OCI-M2 (cell line): ENCODE data around the gene GK2.

Source experiments
- DNase-seq: peaks from one replicate; lab custom pipeline; 2025; ENCODE audit not compliant: unreplicated experiment; lab: John Stamatoyannopoulos, UW

The GK2 gene

DNA sequence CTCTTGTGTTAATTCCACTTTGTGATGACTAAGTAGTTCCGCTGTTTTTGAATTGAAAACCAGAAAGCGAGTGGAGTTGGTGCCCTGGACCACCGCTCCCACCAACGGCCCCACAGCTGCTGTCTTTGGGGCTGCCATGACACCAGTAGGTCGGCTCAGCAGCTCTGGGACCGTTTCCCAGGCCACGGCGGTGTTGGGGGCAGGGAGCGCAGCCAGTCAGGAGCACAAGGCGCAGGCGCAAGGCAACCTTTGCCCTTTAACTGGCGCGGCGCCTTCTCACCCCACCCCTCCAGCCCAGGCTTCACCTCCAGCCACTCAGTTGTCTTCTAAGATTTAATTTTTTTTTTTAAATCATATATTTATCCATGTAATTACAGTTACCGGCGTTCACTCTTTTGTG, at the start of gene GK2:
Gene GK2, minus strand, starts transcription at position 166 of the 400 bp plus-strand sequence. Its CDS starts 28 bp downstream, at position 138.
- DNase-seq: no peak

DNA sequence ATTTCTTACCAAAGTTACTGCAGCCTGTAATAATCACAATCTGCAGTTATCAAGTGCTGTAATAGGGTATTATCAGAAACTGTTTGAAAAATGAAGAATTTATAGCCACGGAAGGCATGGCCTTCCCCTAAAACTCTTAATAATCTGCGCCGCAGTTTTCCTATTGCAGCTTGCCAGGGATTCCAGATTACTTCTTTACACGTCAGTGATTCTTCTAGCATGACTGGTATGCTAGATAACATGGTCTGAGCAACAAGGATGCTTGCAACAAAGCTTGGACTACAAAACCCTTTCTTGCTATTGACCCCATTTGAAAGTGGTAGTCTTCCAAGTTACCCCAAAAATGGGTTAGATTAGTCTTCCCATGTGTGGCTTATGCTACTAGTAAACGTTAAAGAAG, 47.2 kb upstream of the GK2 start:
- DNase-seq: no peak

DNA sequence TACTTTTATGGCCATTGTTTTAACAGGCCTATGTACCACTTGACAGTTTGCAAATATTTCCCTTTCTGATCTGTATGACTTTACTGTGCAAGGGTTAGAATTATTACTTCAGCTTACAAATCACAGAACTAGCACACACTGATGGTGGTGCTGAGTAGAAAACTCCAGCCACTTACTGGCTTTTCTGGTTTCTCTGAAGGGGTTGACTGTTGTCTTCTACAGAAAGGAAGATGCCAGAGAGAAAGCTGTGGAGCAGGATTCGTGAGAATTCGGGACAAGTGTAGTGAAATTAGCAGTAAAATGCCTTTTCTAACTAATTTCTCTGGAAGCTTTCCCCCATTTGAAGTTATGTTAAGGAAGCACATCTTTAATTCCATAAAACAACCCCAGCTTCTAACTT, 46.6 kb upstream of the GK2 start:
- DNase-seq: no peak

DNA sequence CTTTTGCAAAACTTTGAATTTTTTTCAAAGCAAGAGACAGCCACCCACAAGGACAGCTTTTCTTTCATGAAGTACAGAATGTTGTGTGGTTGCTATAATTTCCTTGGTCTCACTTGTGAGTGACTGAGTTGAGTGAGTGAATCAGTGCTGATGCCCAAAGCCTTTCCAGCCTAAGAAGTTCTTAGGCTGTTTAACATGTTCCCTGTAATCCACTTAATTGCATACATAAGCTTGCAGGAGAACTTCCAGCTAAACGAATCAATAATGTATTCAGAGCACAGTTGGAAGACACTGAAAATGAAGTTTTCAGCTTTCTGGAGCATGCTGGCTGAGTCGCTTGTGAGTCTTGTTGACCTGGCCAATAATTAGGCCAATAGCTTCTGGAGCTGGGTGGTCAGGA, 42.0 kb upstream of the GK2 start:
- DNase-seq: no peak

DNA sequence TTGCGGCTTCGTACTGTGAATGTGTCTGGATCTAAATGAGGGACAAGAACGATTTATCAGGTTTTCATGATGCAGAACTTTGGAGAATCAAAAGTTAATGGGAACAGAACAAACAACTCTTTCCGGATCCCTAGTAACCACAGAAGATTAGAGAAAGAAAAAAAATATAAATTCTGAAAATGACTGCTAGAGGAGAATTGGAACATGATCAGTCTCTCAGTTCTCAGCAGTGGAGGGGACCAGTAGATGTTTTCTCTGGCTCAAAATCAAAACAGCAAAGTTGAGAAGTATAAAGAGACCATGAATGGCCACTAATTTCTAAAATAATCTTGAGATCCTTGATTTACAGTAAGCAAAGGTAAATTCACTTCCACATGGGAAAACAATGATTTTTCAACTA, 38.1 kb upstream of the GK2 start:
- no peak for DNase-seq

DNA sequence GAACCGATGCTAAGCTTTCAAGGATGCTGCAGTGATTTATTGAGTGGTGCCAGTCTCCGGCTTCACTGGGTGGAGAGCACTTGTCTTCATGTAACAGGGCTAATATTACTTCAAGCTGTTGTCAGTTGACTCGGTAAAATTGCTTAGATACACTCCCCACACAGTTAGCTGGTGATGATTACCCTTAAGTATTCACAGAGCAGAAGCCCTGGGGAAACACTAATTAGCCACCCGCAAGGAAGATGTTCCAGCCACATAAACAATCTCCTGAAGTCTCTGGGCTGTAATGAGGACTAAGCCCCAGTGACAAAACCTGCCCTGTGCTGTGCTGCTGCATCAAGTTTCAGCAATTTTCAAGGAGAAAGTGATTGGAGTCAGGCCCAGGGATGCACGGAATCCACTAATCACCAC, 37.3 kb upstream of the GK2 start:
- no peak for DNase-seq

DNA sequence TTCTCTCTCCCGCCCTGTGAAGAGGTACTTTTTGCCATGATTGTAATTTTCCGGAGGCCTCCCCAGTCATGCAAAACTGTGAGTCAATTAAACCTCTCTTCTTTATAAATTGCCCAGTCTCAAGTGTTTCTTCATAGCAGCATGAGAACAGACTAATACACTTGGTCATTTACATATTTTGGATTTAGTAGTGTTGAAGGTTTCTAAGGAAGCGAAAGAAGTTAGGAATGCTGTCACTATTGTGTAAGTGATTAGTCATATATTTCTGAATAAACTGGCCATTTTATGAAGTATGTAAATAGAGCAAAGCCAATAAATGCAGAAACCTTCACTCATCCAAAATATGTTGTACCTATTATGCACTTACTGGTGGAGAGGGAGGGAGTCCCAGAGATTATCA, 34.4 kb upstream of the GK2 start:
- DNase-seq: no peak

DNA sequence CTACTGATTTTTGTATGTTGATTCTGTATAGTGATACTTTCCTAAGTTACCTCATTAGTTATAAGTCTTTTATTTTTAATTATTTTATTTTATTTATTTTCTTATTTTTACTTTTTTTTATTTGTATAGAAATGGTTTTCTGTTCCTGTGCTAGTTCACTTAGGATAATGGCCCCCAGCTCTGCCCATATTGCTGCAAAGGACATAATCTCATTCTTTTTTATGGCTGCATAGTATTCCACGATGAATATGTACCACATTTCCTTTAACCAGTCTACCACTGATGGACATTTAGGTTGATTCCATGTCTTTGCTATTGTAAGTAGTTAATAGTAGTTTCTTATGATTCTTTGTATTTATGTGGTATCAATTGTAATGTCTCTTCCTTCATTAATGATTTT, 31.5 kb upstream of the GK2 start:
- no peak for DNase-seq

DNA sequence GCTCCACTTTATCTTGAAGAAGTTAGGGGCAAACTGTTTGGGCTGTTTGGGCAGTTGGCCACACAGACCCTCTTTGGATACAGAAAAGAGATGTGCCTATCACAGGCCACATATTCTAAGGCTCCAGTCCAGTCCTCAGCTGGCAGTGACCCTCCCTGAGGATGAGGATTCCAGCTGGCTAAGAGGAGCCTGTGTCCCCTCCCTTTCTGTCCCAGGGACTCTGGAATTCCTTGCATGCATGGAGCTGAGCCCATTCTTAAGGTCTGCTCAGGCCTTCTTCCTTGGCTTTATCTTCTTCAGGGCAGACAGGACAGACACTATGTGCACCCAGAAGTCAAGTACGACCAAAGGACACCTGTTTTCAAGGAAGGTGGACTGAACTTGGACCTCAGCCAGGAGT, 23.8 kb upstream of the GK2 start:
- no peak for DNase-seq

DNA sequence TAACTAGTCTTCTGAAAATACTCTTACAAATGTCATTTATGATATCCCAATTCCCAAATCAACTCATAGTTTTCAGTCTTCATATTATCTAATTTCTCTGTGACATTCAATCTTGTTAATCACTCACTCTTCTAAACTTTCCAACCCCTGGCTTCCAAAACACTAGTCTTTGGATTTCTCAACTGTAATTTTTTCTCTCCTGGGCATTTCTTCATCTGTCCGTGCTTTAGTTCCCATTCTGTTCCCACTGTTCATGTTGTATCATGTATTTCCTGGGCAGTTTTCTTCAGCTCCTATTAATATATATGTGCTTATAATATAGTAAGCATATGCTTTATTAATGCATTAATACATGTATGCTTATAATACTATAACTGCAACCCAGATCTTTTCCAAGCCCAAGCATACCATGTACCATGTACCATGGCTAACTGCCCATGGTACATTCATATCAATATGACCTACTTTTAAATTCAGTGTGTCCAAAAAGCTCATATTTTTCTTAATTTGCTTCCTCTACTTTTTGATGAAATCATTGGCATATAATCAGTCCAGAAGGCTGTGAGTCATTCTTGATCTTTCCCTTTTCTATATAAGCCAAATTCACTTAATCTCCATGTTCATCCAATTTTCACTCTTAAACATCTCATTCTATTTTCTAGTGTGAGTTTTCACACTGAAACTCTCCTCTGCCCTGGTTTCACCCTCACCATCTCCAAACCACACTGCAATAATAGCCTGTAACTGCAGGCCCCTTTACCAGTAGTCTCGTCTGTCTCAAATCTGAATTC, 21.3 kb upstream of the GK2 start:
- no peak for DNase-seq

DNA sequence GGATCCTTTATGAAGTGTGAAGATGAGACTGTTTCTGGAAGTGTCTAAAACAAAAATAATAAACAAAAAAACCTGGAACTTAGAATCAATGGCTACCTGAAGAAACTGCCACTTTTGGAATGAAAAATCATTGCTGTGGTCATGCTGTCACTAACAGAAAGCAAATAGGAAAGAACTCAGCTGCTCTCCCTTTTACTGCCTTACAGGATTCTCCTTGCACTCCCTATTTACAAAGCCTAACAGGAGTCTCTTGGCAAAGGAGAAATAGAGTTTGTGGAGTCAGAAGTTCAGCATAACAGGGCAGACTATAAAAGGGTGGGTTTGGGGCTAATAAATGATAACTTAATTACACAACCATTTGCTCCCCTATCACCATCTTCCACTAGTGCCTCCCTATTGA, 19.0 kb upstream of the GK2 start:
- DNase-seq: no peak

DNA sequence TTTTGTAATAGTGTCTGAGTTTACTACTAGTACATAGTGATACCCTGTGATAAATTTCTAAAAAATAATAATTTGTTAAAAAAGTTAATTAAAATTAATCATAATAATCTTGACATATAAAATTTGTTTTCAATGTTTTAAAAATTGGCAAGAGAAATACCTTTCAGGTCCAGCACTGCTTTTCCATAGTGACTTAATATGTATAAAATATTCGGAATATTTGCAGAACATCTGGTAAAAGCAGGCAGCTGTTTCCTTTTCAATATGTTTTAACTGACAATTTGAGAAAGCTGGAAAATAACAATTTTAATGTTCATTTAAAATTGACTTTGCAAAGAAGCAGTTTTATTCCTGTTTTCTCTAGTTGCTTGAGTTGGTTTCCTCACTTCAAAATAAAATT, 17.6 kb upstream of the GK2 start:
- DNase-seq: no peak

DNA sequence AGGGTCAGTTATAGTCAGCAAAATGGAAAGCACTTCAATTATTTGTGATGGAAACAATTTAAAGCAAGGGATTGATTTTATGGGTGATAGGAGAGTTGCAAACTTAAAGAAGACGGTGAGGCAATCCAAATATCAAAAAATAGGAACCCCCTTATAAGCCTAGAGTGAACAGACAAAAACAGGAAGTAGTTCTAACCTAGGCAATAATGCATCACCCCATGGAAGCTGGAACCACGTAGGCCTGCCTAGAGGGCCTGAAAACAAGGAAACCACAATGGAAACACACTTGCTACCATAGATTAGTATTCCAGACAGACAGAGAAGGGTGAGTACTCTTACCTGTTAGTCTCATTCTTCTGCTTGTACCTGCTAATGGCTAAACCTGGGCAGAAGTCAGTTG, 13.5 kb upstream of the GK2 start:
- DNase-seq: no peak

DNA sequence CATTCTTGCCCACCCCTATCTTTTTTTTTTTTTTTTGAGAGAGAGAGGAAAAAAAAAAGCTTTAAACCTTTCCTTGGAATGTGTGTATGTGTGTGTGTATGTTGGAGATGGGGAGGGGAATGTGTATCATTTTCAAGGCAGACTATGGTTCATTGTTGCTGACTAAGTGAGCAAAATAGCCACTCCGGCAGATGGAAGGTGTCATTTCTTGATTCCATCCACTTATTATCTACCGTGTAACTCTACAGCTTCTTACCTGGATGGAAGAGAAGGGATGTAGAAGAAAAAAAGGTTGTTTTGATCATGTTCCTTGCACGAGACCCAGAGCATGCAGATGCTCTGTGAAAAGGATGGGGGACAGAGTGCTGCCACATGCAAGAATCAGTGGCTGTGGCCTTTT, 5.9 kb upstream of the GK2 start:
- no peak for DNase-seq

DNA sequence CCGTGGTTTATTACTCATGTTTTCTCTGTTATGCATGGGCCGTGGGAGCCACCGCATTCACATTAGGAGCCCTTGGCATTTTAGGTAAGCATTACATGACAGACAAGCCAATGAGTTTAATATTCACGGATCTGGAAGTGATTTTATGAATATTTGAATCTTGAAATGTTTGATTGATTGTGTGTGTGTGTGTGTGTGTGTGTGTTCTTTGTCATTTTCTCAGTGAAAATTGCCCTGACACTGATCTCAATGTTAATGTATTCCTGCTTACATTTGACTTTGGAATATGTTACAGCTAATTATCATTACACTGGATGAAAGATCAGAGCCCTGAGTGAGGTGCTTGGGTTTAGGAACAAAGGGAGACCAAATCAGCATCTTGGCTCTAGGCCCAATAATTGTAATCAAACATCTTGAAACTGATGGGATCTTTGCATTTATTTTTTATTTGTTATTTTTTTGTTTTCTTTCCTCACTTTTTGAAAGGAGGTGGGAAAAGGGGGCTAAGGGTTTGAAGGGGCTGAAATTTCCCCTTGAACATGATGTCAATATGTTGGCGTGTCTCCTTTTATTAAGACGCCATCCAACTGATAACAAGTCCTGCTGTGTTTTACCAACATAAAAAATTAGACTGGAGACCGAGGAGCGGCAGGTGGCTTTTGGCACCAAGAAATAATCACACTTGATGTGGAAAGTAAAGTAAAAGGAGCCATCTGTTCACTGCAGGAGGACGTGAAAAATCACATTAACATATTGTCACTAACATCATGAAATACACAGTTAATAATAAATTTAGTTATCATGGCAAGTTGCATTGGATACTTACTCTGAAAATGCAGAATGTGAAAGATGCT, 5.2 kb upstream of the GK2 start:
- DNase-seq: no peak

DNA sequence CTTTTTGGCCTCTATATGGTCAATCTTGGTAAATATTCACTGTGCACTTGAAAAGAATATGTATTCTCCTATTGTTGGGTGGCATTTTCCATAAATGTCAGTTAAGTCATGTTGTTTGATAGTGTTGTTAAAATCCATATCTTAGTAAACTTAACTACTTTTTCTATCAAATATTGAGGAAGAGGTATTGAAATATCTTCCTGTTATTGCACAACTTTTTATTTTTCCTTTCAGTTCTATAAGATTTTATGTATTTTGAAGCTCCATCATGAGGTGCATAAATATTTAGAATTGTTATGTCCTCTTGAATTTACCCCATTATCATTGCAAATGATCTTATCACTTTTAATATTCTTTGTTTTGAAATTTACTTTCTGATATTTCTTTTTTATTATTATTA, 3.4 kb downstream of the GK2 start:
- no peak for DNase-seq

DNA sequence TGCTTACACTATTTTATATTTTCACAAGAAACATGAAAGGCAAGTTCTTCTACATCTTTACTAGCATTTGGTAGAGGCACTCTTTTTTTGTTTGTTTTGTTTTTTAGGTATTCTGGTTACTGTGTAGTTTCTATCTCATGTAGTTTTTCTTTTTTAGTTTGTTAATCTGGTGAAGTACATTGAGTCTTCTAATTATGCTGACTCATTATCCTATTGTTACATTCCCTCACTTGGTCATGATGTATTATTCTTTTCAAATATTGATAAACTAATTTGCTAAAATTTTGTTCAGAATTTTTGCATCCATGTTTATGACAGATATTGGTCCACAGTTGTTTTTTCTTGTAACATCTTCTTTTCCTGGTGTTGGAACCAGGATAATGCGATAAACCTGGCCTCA, 4.7 kb downstream of the GK2 start:
- DNase-seq: no peak

DNA sequence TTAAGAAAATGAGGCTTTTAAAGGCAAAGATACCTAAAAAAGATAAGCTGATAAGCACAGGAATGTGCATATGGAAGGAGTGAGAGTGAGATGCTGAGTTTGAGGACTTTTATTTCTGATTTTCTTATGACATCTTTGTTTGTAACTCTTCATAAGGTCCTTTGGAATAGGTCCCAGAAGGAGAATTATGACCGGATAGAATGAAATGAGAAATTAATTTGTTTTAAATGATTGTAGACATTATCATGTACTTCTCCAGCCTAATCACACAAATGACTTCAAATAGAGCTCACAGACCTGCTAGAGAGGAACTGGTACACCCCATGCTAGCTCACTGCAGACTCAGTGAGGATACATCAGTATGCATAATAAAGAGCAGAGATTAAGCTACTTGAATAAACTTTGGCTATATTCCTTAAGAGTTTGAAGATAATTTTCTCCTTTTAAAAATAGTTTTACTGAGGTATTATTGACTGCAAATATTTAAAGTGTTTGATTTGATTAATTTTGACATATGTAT, 5.6 kb downstream of the GK2 start:
- DNase-seq: no peak

DNA sequence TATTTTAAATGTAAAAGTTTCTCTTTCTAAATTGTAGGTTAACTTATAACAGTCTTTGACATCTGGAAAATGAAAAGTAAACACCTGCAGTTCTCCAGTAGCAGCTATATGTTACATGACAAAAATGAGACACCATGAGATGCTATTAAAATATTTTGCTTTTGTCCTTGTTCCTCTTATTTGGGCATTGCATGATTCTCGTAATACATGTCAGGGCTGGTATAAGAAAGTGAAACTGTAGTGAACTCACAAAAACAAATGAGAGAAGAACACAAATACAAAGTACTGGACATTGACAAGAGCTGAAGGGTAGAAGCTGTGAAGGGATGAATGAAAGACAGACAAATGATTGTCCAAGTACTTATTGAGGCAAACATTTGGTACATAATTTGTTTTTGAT, 9.0 kb downstream of the GK2 start:
- DNase-seq: no peak

DNA sequence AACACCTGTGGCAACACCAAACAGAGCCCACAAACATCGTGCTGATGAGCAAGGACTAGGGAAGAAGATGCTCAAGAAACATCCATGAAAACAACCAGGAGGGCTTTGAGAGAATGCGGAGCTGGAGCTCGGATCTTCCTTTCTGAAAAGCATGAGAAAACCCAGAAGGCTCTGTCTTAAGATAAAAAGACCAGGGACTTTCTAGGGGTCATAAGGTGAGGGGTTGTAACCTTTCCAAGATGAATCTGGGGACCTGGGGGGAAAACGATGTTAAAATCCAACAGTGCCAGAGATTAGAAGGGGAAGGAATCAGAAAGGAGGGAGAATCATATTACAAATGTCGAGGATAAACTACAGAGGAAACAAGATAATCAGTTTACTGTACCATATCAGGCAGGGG, 10.1 kb downstream of the GK2 start:
- DNase-seq: no peak

DNA sequence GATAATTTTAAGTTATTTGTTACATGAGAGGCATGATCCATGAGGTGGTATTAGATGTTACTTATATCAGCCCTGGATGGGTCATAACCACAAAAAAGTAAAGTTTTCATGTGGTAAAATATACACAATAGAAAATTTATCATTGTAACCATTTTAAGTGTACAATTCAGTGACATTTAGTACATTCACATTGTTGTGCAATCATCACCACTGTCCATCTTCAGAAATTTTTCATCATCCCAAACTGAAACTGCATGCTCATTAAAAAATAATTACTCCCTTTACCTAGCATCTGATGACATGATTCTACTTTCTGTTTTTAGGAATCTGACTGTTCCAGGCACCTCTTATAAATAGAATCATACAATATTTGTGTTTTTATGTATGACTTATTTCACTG, 11.2 kb downstream of the GK2 start:
- DNase-seq: no peak

DNA sequence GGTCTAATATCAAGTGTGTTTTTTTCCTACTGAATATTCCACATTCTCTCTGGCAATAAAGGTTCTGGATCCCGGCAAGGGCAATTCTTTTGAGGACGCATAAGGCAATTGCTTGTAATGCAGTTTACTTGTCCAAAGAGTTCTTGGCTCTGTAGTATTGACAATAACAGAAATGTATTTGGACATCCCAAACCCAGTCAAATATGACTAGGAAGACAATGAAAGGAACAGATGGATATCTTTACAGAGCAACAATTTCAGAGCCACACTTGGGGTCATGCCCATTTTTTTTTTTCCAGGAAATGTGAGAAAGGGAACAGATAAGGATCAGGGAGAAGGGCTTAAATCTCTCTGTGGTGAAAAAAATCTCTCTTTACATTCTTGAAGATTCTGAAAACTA, 12.2 kb downstream of the GK2 start:
- DNase-seq: no peak
